AG08396 (cell line): ENCODE data around the gene MEGF10.

Source experiments
- DNase-seq: peaks from one replicate; pipeline ENCODE4 v3.0.0; 2012; ENCODE audit warnings: low spot score, mixed read lengths

MEGF10 gene

DNA sequence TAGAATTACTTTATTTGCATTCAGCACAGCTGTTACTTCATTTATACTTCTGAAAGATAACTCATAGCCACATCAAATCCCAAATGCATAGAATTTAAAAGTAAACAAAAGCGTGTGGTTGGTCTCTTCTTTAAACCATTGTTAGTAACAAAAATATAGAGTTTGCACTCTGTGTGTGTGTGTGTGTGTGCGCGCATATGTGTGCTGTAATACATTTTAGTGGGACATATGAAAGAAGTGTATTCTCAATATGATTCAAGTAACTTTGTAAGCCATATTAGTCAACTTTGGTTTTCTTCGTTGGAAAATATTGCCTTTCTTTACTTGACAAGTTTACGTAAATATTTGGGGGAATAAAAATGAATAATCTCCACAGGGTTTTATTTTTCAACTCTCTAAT lies 120.8 kb downstream of the MEGF10 start:
- no peak for DNase-seq

DNA sequence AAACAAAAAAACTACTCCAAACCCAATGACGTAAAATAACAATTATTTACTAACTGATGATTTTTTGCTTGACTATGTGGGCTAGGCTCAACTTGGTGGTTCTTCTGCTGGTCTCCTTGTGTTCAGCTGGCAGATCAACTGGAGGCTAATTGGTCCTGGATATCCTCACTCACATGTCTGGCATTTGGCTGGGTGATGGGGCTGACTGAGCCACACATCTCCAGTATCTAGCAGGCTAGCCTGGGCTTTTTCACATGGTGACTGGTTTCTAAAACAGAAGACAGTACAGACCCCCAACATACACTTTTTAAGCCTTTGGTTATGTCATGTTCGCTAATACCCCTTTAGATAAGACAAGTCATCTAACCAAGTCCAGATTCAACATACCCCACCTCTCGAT lies 122.1 kb downstream of the MEGF10 start:
- no peak for DNase-seq

DNA sequence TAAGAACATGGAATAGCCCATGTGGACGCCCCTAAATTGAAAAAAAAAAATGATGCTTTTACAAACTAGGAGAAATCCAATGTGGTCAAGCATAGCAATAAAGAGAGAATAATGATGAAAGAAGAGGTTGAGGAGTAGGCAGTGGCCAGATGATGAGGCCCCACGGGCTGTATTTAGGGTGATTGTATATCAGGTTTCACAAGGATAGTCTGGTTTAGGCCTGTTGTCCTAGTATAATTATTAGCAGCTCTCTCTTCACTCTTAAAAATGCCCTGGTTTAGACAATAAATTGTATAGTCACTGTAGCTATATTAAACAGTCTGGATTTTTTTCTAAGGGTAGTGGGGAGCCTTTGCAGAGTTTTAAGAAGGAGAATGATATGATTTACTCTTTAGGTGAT lies 124.4 kb downstream of the MEGF10 start:
- DNase-seq, result no peak

DNA sequence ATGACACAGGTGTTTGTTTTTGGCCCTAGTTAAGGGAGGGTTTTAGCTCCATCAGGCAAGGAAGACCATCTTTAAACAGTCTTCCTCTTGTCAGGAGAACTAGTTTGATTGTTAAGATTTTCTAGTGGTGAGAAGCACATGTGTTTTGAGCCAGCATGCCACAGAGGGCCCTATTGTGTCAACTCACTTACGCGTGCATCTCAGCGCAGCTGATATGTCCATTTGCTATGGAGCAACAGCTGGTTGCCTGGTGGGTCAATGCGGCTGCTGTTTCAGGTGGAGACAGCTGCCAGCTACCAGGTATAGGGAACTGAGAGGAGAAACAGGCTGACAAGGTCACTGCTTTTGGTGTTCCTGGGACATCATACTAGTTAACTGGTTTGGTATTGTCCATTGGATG lies 126.3 kb downstream of the MEGF10 start:
- DNase-seq, result no peak

DNA sequence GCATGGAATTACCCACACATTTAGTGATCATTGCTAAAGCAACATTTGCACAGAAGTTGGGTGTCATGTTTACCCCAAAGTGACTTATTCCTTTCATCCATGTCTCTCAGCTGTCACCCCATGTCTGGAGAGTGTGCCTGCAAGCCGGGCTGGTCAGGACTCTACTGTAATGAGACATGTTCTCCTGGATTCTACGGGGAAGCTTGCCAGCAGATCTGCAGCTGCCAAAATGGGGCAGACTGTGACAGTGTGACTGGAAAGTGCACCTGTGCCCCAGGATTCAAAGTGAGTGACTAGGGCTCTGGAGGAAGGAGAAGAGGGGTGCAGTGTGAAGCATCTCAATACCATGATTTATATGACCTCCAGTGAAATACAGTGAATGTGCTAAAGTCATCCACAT lies 126.9 kb downstream of the MEGF10 start:
- no peak for DNase-seq

DNA sequence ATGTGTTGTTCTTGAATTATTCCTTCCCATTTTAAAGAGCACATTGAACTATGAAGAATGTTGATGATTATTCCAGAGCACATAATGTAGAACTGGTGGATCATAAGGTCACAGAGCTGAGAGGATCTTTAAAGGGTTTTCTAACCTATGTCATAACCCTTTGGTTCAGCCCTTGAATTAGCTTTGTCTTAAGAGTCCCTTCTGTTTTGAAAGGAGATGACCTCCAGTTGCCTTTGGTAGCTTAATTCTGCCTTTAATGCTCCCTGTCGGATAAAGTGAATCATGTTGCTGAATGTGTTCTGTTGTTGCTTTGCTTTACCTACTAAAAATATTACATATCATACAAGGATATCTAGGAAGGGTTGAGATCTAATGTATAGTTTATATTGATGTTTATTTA lies 127.8 kb downstream of the MEGF10 start:
- DNase-seq, result no peak

DNA sequence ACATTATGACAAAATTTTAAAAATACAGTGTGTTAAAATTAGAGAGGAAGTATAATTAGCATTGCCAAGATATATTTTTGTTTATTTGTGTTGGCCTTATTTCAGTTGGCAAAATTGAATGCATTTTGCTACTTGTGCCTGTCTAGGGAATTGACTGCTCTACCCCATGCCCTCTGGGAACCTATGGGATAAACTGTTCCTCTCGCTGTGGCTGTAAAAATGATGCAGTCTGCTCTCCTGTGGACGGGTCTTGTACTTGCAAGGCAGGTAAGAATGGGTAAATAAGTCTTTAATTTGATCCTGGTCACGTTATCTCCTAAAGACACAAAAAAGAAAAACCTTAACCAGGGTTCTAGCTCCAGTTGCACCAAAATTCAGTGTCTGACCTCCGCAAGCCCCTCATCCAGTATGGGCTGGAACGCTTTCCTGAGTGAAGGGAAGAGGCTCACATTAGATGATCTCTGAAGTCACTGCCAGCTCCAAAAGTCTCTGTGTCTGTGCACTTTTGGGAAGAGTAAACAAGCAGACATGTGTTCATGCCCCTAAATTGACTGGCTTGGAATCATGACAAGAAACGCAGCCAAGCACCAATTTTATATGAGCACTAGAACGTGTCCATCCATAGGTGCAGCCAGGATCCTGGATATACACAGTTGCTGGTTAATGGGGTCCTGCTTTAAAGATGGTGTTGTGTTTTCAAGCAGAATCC lies 128.5 kb downstream of the MEGF10 start:
- no peak for DNase-seq

DNA sequence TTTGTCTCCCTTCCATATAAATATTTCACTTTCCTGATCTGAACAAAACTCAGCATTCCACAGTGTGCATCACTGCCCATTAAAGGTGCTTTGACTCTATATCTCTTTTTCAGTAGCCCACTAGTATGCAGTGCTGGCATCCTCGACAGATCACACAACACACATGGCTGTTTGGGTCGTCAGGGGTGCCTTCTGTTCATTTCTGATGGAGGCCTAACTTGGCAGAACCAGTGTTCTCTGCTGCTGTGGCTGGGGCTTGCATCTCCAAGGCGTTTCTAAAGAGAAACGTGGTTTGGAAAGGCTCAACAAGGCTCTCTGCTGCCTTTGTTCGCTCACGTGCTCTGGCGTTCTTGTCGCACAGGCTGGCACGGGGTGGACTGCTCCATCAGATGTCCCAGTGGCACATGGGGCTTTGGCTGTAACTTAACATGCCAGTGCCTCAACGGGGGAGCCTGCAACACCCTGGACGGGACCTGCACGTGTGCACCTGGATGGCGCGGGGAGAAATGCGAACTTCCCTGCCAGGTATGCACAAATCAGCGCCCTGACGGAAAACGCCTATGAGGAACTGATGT lies 129.2 kb downstream of the MEGF10 start:
- no peak for DNase-seq

DNA sequence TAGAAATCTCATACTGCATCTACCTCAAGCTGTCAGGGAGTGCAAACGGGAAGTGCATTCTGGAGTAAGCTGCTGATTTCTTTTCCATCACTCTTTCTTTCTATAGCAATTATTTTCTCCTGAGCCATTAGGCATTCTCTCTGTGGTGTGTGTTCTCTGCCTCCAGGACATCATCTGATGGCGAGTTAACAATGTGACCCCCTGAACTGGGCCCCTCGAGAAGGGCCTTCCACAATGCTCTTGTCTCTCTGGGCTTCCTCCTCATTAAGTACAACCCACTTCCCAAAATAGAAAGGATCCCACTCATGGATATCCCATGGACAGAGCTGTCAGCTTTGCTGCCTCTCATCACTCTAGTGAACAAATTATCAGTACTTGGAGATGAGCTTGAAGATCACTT lies 130.2 kb downstream of the MEGF10 start:
- no peak for DNase-seq

DNA sequence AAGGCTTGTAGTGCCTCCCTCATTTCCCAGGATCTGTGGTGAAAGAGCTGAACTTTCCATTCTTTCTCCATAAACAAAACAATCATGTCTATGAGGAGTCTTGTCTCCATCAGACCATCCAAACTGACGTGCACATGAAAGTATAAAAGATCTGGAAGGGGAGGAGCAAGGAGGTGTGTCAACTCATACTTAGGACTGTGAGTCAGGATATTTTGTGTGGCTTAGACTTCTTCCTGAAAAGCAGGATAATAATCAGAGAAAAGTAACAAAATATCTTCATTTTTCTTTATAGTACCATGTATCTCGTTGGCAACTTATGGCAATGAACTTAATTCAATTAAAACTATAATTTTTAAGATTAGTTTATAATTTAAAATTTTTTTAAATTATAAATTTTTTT lies 130.9 kb downstream of the MEGF10 start:
- no peak for DNase-seq

DNA sequence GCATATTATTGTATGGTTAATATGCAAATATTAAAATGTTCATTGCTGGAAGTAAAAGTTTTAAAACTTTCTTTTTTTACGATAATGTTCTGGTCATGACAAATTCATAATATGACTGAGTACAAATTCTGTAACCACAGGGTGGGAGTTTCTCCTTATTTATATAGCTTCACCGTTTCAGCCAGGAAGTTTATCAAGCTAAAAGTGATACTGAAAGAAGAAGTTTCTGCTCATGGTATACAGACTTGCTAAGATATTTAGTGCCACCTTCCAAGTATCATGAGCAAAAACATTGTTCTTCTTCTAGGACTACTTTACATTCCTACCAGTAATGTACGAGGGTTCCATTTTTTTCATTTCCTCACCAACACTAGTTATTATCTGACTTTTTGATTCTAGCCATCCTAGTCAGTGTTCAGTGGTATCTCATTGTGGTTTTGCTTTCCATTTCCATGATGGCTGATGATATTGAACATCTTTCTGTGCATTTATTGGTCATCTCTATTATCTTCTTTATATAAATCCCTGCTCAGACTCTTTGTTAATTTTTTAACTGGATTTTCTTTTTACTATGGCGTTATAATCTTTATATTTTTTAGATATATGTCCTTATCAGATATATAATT lies 132.7 kb downstream of the MEGF10 start:
- DNase-seq, result no peak

DNA sequence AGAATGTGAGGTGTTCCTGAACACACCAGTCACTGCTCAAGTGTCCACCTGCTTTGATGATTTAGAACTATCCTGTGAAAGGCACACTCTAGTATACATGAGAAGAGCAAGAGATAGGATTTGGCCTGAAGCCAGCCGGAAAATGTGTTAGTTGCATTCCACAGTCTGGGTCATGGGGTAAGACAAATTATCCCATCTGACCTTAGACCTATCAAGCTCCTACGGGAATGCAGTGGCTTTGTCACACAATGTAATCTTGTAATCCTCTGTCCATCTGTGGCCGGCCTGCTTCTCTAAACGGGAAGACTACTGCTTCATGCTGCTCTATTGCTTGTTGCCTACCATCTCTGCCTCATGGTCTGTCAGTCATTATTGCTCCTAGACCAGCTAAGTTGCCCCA lies 134.4 kb downstream of the MEGF10 start:
- DNase-seq, result no peak

DNA sequence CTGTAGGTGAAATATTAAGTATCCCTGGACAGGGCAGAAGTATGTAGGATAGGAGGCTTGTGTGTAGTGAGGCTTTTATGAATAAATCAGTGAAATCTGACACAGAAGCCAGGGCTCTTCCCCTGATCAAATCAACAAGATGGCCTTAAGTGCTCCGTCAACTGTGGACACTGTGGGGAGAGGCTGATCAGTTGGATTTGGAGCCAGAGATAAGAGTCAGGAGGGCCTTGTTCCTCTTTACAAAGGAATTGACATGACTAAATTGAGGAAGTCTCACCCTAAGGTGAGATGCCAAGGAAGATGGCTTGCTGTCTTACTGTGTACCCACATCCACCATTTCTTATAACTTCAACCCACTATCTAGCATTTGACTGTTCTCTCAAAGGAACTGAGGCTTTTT lies 135.3 kb downstream of the MEGF10 start:
- no peak for DNase-seq

DNA sequence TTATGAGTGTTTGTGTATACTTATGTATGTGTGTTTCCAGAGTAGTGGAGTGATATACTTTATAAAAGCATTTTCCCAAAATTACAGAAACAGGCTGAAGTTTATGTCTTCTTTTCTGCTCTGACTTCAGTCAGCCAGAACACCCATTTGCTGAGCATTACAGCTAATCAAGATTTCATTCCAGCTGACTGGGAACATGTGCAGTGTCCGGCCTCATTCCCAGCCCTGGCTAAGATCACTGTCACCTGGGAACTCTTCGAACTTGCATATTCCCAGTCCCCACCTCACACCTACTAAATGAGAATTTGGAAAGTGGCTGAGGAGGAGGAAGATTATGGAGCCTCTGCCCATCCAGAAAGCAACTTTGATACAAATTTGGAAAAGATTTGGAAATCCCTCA lies 136.1 kb downstream of the MEGF10 start:
- no peak for DNase-seq

DNA sequence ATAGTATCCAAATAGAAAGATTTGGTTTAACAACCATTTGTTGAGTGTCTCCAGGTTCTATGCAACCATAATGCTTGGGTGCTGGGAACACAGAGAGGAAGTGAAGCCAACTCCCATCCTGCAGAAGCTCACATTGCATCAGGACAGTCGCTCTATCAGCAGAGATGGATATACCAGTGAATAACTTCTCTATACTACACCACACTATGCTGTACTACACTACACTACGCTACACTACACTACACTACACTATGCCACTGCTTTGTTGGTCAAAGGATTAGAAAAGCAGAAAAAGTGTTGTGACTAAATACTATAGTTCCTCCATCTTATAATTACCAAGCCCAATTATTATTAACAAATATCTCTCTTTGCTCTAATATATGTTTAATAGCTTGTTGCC lies 137.7 kb downstream of the MEGF10 start:
- no peak for DNase-seq

DNA sequence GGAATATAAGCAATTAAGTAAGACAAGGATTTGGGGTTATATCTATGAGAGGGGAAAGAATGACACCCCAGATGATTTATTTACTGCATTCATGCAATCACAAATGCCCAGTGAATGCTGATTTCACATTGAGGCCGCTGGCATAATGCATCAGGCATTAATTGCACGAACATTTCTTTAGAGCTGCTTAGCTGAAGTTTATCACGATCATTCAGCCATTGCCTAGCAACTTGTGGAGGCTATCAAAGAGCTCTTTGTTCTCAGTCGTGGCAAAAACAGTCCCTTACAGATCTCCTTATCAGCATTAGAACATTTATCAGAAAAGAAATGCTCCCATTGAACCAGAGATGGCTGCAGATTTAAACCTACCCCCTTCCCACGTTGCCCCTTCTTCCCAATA lies 138.2 kb downstream of the MEGF10 start:
- DNase-seq, result no peak

DNA sequence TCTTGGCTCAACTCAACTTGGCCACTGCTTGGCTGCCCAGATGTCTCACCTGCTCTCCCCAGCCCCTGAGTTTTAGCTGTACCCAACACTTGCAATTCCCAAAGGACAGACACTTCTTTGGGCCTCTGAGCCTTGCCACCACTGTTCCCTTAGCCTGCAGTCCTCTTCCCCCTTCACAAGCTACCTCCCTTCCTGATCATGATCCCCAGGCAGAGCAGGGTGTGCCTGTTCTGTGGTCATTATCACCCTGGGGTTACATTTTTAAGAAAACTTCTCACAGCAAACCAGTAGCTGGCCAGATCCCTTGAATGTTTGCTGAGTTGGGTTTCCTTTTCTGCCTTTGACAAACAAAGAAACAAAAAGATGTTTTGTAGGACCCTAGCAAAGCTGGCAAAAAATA lies 139.3 kb downstream of the MEGF10 start:
- DNase-seq, result no peak

DNA sequence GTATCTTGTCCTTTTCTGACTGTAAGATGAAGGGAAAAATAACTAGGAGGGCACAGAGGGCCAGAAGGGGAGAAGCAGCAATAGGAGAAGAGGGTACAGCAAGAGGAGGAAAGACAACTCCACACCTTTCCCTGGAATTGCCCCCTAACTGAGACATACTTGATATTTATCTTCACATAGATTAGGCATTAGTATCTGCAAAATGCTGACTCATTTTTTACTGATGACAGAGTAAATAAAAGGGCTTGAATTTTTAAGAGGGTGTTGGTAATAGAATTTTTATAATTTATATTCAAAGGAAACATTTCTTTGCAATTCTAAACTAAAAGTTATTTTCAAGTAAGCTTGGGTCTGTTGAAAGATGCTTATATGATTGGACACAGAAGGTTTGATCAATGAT lies 140.0 kb downstream of the MEGF10 start:
- DNase-seq, result no peak

DNA sequence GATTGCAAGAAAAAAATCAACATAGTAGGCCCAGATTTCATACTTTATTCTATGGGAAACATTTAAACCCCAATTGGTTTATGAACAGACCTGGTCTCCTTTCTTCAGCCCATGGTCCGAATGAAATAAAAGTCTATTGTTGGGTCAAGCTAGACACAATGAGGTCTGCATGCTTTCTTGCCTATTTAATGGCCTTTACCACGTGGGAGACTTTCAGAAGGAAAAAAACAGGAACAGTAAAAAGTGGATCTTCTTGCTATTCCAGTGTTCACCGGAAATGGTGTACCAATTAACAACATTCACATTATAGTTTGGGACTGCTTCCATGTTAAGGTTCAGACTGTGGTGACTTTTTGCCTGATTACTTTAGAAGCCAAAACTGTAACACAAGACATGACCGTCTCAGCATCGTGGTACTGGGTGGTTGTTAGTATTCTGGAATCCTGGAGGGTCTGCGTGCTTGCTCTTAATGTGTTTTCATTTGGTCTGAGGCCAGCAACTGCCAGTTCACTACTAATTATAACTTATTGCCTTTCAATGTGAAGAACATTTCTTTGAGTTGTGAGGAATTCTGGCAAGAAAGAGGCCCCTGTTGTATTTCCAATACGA lies 141.5 kb downstream of the MEGF10 start:
- DNase-seq, result no peak

DNA sequence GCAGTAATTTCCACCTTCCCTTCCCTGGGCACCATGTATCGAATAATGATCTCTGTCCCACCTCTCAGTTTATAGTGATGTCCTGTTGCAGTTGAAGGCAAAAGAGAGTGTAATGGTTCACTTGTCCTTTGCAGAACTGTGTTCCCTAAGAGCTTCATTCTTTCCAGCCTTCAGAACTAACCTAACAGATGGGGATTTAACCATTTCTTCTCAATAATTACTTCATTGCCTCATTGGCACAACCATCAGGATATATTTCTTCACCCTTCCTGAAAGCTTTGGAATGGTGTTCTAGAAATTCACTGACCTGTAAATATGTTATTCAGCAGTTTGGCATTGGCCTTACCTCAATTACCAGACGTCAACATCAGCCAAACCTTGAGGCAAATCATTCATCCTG lies 142.9 kb downstream of the MEGF10 start:
- DNase-seq, result no peak

DNA sequence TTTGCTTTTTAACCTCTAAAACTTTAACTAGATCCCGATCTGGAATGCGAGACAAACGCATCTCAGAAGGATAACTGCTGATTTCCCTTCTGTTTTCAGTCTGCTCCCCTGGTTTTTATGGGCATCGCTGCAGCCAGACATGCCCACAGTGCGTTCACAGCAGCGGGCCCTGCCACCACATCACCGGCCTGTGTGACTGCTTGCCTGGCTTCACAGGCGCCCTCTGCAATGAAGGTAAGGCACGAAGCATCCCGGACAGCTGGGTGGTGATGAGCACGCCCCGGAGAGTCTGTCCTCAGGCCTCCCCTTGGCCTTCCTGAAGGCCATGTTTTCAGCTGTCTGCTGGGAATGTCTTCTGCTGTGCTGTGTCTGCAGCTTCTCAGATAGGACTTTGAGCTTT lies 144.0 kb downstream of the MEGF10 start:
- no peak for DNase-seq

DNA sequence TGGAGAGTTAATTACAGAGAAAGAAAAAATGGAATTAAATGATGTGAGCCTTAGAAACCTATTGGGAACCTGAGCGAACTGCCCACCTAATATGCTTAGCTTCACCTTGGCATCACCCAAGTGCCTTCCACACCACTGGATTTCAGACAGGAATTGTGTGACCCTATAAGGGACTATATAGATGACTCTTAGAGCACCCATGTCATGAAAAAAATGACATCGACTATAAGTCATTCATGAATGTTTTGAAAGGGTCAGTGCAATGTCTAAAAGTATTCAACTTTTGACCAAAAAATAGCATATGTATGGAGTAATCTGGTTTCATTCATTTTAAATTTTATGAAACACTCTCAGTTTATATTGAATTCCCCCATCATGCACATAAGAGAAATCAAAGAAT lies 145.2 kb downstream of the MEGF10 start:
- DNase-seq, result no peak

DNA sequence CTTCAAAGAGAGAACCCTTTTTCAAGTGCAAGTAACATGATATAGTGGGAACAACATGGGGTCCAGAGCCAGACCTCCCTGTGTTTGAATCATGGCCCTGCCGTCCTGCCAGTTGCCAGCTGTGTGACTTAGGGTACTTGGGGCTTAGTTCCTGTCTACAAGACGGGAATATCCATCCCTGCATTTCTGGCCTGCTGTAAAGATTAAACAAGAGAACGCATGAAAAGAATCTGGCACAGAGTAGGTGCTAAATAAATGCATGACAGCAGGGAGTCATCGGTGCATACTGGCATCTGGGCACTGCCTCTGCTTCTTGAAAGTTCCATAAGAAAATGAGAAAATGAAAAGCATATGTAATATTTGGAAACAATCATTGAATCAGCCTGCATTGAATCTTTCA lies 149.0 kb downstream of the MEGF10 start:
- DNase-seq, result no peak

DNA sequence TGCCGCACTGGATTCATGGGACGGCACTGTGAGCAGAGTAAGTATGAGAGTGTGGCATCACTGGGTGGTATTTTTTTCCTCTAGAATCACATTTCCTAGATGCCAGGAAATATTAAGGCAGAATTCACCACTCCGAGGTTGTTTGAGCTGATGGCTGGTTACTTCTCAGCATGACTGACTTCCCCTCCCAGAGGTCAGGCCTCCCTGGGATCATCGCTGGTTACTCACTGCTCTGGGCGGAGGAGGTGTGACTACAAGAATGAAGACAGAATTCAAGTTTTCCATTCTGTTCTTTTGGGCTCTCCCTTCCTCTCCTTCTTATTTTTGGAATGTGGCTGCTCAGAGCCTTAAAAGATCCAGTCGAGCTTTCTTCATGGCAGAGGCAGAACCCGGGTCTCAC lies 150.2 kb downstream of the MEGF10 start:
- no peak for DNase-seq
